Globus pallidus (tissue), 1 donor: Measurements from ENCODE around the gene MEP1B.

Experiments
- DNase-seq: peaks from one replicate; pipeline ENCODE4 v3.0.0-alpha.2; 2015; ENCODE audit warnings: low spot score

The MEP1B gene

DNA sequence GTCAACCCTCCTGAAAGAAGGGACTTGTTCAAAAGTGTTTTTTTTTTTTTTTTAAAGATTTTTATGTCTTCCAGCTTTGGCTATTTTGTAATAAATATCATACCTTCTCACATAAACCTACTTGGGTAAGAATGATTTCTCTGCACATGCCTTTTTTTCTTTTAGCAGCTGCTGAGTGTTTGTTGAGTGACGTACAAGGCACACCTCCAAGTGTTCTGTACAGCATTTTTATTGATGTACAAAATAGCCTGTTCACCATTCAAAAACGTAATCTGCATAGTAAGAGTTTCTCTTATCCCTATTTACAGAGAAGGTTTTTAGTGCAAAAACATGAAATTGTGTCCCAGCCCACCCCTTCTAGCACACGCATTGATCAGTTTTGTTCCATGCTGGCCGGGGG, 77.6 kb downstream of the MEP1B start:
- DNase-seq: no peak
